ENCODE data around the gene CD247. TPM values are rescaled to one million over a fixed set of nuclear protein-coding genes. Genes with fewer than 3 reads are reported as not detected.

CD247 gene
- total and polyA plus RNA-seq, 9 of the 15 experiments (the other 6 are each of a cell fraction or from before 2014, with no cell fraction given) = 0.08 to 0.42 (median 0.28) TPM; not detected in 5

GRCh38 chr1:167524651-167525050, 6.3 kb upstream of the CD247 start (continued):
- TF ChIP-seq CHD7 (IDR thresholded peaks at IDR 0.05; ENCODE audit: low read depth, low read length) (no peak), HES1 (IDR thresholded peaks at IDR 0.05; ENCODE audit: low read depth) (no peak), ADNP (tag; IDR thresholded peaks at IDR 0.05) (no peak), MBD2 (IDR thresholded peaks at IDR 0.05; ENCODE audit: borderline replicate concordance, low read depth) (no peak), MTA1 (IDR thresholded peaks at IDR 0.05; ENCODE audit: borderline replicate concordance) (no peak), ESRRA (IDR thresholded peaks at IDR 0.05; ENCODE audit: borderline replicate concordance, low read depth) (0 out of 2 replicates have a peak, but pooled peaks have one; percentile 25), LARP7 (IDR thresholded peaks at IDR 0.05) (no peak), MEF2D (tag; conservative IDR thresholded peaks at IDR 0.05; ENCODE audit: low read depth) (no peak), ZFP30 (CRISPR knock-in tag; IDR thresholded peaks at IDR 0.05; ENCODE audit: borderline replicate concordance) (no peak)
- TF ChIP-seq, protein P1, sequence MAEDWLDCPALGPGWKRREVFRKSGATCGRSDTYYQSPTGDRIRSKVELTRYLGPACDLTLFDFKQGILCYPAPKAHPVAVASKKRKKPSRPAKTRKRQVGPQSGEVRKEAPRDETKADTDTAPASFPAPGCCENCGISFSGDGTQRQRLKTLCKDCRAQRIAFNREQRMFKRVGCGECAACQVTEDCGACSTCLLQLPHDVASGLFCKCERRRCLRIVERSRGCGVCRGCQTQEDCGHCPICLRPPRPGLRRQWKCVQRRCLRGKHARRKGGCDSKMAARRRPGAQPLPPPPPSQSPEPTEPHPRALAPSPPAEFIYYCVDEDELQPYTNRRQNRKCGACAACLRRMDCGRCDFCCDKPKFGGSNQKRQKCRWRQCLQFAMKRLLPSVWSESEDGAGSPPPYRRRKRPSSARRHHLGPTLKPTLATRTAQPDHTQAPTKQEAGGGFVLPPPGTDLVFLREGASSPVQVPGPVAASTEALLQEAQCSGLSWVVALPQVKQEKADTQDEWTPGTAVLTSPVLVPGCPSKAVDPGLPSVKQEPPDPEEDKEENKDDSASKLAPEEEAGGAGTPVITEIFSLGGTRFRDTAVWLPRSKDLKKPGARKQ (CRISPR knock-in tag; IDR thresholded peaks at IDR 0.05) = no peak
- TF ChIP-seq, protein P2, sequence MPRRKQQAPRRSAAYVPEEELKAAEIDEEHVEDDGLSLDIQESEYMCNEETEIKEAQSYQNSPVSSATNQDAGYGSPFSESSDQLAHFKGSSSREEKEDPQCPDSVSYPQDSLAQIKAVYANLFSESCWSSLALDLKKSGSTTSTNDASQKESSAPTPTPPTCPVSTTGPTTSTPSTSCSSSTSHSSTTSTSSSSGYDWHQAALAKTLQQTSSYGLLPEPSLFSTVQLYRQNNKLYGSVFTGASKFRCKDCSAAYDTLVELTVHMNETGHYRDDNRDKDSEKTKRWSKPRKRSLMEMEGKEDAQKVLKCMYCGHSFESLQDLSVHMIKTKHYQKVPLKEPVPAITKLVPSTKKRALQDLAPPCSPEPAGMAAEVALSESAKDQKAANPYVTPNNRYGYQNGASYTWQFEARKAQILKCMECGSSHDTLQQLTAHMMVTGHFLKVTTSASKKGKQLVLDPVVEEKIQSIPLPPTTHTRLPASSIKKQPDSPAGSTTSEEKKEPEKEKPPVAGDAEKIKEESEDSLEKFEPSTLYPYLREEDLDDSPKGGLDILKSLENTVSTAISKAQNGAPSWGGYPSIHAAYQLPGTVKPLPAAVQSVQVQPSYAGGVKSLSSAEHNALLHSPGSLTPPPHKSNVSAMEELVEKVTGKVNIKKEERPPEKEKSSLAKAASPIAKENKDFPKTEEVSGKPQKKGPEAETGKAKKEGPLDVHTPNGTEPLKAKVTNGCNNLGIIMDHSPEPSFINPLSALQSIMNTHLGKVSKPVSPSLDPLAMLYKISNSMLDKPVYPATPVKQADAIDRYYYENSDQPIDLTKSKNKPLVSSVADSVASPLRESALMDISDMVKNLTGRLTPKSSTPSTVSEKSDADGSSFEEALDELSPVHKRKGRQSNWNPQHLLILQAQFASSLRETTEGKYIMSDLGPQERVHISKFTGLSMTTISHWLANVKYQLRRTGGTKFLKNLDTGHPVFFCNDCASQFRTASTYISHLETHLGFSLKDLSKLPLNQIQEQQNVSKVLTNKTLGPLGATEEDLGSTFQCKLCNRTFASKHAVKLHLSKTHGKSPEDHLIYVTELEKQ (CRISPR knock-in tag; IDR thresholded peaks at IDR 0.05) = no peak
